PC-9 (cell line): Measurements from ENCODE around the gene SLC6A20. TPM values are rescaled to one million over a fixed set of nuclear protein-coding genes. Genes with fewer than 3 reads are reported as not detected.

Source experiments
- BruUV-seq: library from RNA; stranded (reverse); fragments of 400-500 nt; replicated peaks from 2 replicates; lab custom pipeline; 2021; lab: Mats Ljungman, UMichigan
- CTCF ChIA-PET: fragments of 300-600 bp; sonication (Branson Sonifier 250); formaldehyde crosslinking; loops from one replicate; lab custom pipeline; 2022; ENCODE audit warnings: antibody characterized with exemption; lab: Charles Lee
- POLR2A ChIA-PET: fragments of 300-600 bp; sonication (Branson Sonifier 250); formaldehyde crosslinking; loops from one replicate; lab custom pipeline; 2022; ENCODE audit warnings: antibody characterized with exemption; ENCODE audit not compliant: unreplicated experiment; lab: Charles Lee
- DNase-seq, 2 experiments: peaks; one replicate each; pipeline versions ENCODE4 v3.0.0 to v3.0.0-alpha.2; 2015 to 2022; ENCODE audit warnings: mixed read lengths in 1 of 2
- H2AFZ ChIP-seq: fragments of 200-600 bp; sonication (generic); 2 replicates; pipeline ENCODE4 v1.8.1; 2017; ENCODE audit warnings: antibody characterized with exemption
- H3F3A ChIP-seq: fragments of 200-600 bp; sonication (generic); 2 replicates; pipeline ENCODE4 v1.8.1; 2017; ENCODE audit warnings: antibody characterized with exemption, mild to moderate bottlenecking, low read depth; ENCODE audit not compliant: insufficient read depth
- H3K27ac ChIP-seq: fragments of 200-600 bp; sonication (generic); 2 replicates; pipeline ENCODE4 v1.6.1; 2016; ENCODE audit warnings: mixed run types
- H3K27me3 ChIP-seq: fragments of 200-600 bp; sonication (generic); 2 replicates; pipeline ENCODE4 v1.6.1; 2016; ENCODE audit warnings: low read depth, mixed run types; ENCODE audit not compliant: insufficient read depth
- H3K36me3 ChIP-seq: fragments of 200-600 bp; sonication (generic); 2 replicates; pipeline ENCODE4 v1.6.1; 2016; ENCODE audit warnings: low read depth, mixed run types
- H3K4me1 ChIP-seq: fragments of 200-600 bp; sonication (generic); replicated peaks from 2 replicates; pipeline ENCODE4 v1.6.1; 2016; ENCODE audit warnings: mixed run types; ENCODE audit not compliant: insufficient read depth
- H3K4me2 ChIP-seq: fragments of 200-600 bp; sonication (generic); 2 replicates; pipeline ENCODE4 v1.6.1; 2017; ENCODE audit warnings: mixed run types
- H3K4me3 ChIP-seq: fragments of 200-600 bp; sonication (generic); 2 replicates; pipeline ENCODE4 v1.6.1; 2016; ENCODE audit warnings: mixed run types
- H3K79me2 ChIP-seq: fragments of 200-600 bp; sonication (generic); 2 replicates; pipeline ENCODE4 v1.6.1; 2017; ENCODE audit warnings: low read depth, mixed run types
- H3K9me2 ChIP-seq: fragments of 200-600 bp; sonication (generic); 2 replicates; pipeline ENCODE4 v1.8.1; 2017; ENCODE audit warnings: mild to moderate bottlenecking; ENCODE audit not compliant: insufficient read depth
- H3K9me3 ChIP-seq: fragments of 200-600 bp; sonication (generic); 2 replicates; pipeline ENCODE4 v1.8.1; 2016; ENCODE audit warnings: low read depth; ENCODE audit not compliant: insufficient read depth
- H4K20me1 ChIP-seq: fragments of 200-600 bp; sonication (generic); 2 replicates; pipeline ENCODE4 v1.8.1; 2017; ENCODE audit not compliant: insufficient read depth
- CTCF ChIP-seq: fragments of 200-600 bp; sonication (generic); conservative IDR thresholded peaks from 2 replicates; pipeline ENCODE4 v1.6.1; 2017; ENCODE audit warnings: mixed run types, antibody characterized with exemption, mild to moderate bottlenecking, moderate library complexity
- EZH2 ChIP-seq: fragments of 200-600 bp; sonication (generic); IDR thresholded peaks from 2 replicates; pipeline ENCODE4 v1.8.0; 2017; ENCODE audit warnings: antibody characterized with exemption, low read depth
- intact Hi-C: fragments of 100-400 bp; cut with micrococcal nuclease; formaldehyde crosslinking; loops from one replicate; pipeline ENCODE4 v1.10.0; 2022; ENCODE audit not compliant: unreplicated experiment
- total RNA-seq: library from RNA; stranded (reverse); gene quantifications from 2 replicates; pipeline ENCODE4 v1.2.3, GENCODE V29; 2021

Gene SLC6A20
- total RNA-seq, 1 experiment from 2014 or later, result not detected

DNA sequence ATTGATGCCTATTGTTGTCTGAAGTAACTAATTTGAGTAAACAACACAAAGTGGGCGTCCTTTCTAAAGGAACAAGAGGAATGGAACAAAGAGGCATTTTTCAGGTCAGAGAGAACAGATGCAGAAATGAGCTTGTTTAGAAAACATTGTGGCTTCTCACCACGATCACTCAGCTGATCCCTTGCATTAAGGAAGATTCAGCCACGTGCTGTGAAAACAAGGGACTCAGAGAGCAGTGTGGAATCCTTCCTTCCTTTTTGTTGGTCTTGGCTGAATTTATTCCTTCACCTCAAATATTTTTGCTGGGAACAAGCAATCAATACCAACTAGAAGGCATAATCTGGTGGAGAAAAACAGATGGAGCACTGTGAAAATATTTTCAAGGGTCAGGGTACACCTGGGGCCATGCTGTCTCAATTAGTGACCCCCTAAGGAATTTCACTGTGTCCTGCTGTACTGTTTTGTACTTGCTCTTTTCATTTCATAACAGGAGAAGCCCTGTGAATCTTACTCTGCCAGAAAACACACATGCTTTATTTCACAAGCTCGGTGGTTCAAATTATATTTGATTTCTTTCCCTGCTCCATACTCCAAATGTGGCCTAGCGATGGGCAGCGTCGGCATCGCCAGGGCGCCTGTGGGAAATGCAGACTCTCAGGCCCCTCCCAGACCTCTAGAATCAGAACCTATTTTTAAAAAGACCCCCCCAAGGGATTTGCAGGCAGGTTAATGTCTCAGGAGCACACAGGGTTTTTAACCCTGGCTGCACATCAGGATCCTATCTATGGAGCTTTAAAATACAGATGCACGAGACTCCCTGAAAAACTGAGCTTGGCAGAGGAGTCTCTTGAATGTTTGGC, 11.6 kb upstream of the SLC6A20 start:
- Histone ChIP-seq H3K27me3 (no peaks in the 10 kb centered on the region), H2AFZ (no peak overlapping the region), H3K4me2 (no peak overlapping the region), H3K36me3 (no peaks in the 10 kb centered on the region), H3K4me1 (no peaks in the 10 kb centered on the region), H3K79me2 (no peaks in the 10 kb centered on the region), H3F3A (no peaks in the 10 kb centered on the region), H4K20me1 (no peaks in the 10 kb centered on the region), H3K27ac (no peak overlapping the region), H3K4me3 (no peak overlapping the region), H3K9me2 (no peaks in the 10 kb centered on the region), H3K9me3 (peaks cover 6% of the 10 kb centered on the region; the same call in 1 of the 2 replicates)
- ChIA-PET POLR2A (no interaction called here), CTCF (no interaction called here)
- TF ChIP-seq CTCF (no peak), EZH2 (no peak)
- no peak for DNase-seq
- intact Hi-C loops, result no loop called here
- BruUV-seq, result no TSS peak

DNA sequence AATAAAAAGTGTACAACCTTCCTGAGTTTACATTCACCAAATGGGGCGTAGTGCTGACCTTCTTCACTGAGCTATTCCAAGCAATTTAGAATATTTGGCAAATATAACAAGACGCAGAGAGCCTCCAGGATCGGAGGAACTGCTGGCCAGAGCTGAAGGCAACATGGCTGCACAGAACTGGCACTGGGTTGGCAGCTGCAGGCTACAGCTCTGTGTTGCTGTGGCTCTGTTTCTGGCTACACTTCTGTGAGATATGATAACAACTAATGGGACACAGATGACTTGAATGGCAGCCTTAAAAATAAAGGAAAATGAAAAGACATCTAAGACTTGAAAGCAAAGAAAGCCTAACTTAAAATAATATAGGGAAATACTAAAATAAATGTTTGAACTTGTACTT, 10.8 kb upstream of the SLC6A20 start:
- no TSS peak for BruUV-seq
- H3K4me1 ChIP-seq, result no peaks in the 10 kb centered on the region
- H3K79me2 ChIP-seq, result no peaks in the 10 kb centered on the region
- no peaks in the 10 kb centered on the region for H3F3A ChIP-seq
- no peaks in the 10 kb centered on the region for H3K9me2 ChIP-seq
- DNase-seq, result no peak
- ChIA-PET POLR2A (interaction anchor here (0.6 kb wide), 1 partner anchor 14 kb away, joined by 4 read pairs; no protein-coding TSS in a partner anchor), CTCF (no interaction called here)
- peaks cover 6% of the 10 kb centered on the region; the same call in 1 of the 2 replicates for H3K9me3 ChIP-seq
- no peak for TF ChIP-seq CTCF
- H3K36me3 ChIP-seq, result no peaks in the 10 kb centered on the region
- H4K20me1 ChIP-seq, result no peaks in the 10 kb centered on the region
- H3K27me3 ChIP-seq, result no peaks in the 10 kb centered on the region
- no peak overlapping the region for H2AFZ ChIP-seq
- no peak overlapping the region for H3K4me2 ChIP-seq
- H3K4me3 ChIP-seq, result no peak overlapping the region
- intact Hi-C loops, result no loop called here
- no peak overlapping the region for H3K27ac ChIP-seq

DNA sequence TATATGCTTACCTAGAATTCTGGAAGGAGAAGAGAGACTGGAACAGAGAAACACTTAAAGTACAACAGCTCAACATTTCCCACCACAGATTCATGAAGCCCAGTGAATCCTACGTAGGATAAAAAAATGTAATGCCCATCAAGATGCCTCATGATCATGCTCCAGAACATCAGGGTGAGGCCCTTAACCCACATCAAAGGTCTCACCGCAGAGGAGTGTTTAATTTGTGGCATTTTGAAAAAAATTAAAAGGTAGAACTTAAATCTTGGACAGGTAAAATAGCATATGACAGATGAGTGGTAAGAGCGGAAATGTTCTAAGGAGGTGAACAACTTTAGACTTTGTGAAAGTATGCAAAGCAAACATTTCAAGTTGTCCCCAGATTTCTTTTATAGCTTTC, 9.7 kb upstream of the SLC6A20 start:
- POLR2A ChIA-PET, result interaction anchor here (0.6 kb wide), 1 partner anchor 1231 kb away, joined by 3 read pairs; no protein-coding TSS in a partner anchor
- CTCF ChIA-PET, result no interaction called here
- no peak overlapping the region for H3K4me2 ChIP-seq
- TF ChIP-seq EZH2 (no peak), CTCF (no peak)
- no peaks in the 10 kb centered on the region for H3K36me3 ChIP-seq
- H3K27me3 ChIP-seq, result no peaks in the 10 kb centered on the region
- no peaks in the 10 kb centered on the region for H3K4me1 ChIP-seq
- intact Hi-C loops, result no loop called here
- no peak overlapping the region for H2AFZ ChIP-seq
- no peak overlapping the region for H3K27ac ChIP-seq
- no peaks in the 10 kb centered on the region for H3F3A ChIP-seq
- BruUV-seq, result no TSS peak
- H3K79me2 ChIP-seq, result no peaks in the 10 kb centered on the region
- no peak overlapping the region for H3K4me3 ChIP-seq
- peaks cover 6% of the 10 kb centered on the region; the same call in 1 of the 2 replicates for H3K9me3 ChIP-seq
- DNase-seq, result no peak
- no peaks in the 10 kb centered on the region for H4K20me1 ChIP-seq
- no peaks in the 10 kb centered on the region for H3K9me2 ChIP-seq
